ENCODE measurements around the gene CAPN12. TPM values are rescaled to one million over a fixed set of nuclear protein-coding genes. Genes with fewer than 3 reads are reported as not detected.

CAPN12 gene, protein sequence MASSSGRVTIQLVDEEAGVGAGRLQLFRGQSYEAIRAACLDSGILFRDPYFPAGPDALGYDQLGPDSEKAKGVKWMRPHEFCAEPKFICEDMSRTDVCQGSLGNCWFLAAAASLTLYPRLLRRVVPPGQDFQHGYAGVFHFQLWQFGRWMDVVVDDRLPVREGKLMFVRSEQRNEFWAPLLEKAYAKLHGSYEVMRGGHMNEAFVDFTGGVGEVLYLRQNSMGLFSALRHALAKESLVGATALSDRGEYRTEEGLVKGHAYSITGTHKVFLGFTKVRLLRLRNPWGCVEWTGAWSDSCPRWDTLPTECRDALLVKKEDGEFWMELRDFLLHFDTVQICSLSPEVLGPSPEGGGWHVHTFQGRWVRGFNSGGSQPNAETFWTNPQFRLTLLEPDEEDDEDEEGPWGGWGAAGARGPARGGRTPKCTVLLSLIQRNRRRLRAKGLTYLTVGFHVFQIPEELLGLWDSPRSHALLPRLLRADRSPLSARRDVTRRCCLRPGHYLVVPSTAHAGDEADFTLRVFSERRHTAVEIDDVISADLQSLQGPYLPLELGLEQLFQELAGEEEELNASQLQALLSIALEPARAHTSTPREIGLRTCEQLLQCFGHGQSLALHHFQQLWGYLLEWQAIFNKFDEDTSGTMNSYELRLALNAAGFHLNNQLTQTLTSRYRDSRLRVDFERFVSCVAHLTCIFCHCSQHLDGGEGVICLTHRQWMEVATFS
- 0.50 and 1.5 TPM in 2 replicates for total RNA-seq

DNA sequence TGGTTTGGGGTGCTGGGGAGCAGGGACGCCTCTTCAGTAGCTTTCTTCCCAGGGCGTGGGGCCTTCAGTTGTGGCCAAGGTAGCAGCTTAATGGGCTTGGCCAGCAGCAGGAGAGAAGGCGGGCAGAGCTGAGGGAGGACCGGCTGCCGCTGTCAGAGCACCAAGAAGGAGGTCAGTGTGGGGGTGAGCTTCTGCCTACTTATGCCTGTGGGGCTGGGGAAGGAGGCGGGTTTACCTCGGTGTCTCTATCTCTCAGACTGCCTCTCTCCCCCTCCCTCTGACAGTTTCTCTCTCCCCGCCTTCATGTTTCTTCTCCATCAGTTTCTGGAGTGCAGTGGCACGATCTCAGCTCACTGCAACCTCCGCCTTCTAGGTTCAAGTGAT is at the start of gene CAPN12:
TSS of gene CAPN12 (minus strand) at position 177 of the 384 bp plus-strand sequence. CDS start 309 bp downstream, outside the sequence.

DNA sequence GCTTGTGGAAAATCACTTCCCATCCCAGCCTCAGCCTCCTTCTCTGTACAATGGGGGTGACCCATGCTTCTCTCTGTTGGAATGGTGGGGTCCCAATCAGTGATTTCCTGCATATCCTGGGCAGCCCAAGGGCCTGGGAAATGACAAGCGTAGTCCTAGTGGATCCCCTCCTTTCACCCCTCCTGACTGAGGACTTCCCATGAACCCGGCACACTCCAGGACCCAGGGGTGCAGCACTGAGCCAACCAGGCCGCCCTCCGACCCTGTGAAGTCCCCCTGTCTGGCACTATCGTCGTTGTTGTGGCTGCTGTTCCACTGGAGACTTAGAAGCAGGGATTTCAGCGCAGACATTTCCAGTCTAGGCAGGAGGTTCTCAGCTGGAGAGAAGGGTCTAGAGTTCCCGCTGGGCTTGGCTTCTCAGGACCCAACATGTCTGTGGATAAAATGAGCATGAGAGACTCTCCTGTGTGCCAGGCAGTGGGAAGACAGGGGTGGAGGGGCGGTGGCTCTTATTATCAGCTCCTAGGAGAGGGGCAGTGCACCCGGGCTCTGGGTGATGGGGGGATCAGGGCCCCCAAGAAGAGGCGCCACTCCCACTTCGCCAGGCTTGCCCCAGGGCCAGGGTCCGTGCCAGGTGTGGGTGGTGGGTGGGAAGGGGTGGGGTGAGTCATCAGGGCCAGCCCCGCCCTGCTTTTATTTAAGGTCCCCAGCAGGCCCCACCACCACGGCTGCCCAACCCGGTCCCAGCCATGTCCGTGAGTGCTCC is 44.4 kb upstream of the CAPN12 start, which contains the start of gene LGALS7B:
TSS of gene LGALS7B (plus strand) at position 723 of the 766 bp plus-strand sequence. CDS start at position 750, 27 bp downstream.

DNA sequence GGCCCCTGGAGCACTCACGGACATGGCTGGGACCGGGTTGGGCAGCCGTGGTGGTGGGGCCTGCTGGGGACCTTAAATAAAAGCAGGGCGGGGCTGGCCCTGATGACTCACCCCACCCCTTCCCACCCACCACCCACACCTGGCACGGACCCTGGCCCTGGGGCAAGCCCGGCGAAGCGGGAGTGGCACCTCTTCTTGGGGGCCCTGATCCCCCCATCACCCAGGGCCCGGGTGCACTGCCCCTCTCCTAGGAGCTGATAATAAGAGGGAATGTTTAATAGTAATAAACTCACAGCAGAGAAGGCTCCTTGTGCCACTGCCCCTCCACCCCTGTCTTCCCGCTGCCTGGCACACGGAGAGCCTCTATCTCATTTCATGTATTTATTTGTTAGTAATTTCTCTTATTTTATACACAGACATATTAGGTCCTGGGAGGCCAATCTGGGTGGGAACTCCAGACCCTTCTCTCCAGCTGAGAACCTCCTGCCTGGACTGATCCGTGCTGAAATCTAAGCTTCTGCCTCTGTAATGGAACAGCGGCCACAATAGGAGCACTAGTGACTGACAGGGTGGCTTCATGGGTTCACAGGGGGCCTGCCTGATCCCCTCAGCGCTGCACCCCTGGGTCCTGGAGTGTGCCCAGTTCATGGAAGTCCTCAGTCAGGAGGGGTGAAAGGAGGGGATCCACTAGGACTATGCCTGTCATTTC is 29.3 kb upstream of the CAPN12 start, which contains the start of gene LGALS7:
TSS of gene LGALS7 (minus strand) at position 49 of the 709 bp plus-strand sequence. CDS start at position 24, 25 bp downstream.

Other genes with a start within 250 kb of the CAPN12 start
- gene MAP4K1, start 126.5 kb downstream of the CAPN12 start, total RNA-seq, result under 0.01 and 0.34 TPM in 2 replicates
- gene EIF3K, start 125.3 kb downstream of the CAPN12 start, total RNA-seq, result 664 and 711 TPM in 2 replicates
- 333 and 342 TPM in 2 replicates for gene ACTN4, start 96.8 kb downstream of the CAPN12 start, total RNA-seq
- gene LGALS7, start 29.0 kb upstream of the CAPN12 start, total RNA-seq, result 2.1 TPM in 1 of 2 replicates, not detected in the other
- gene LGALS7B, start 44.7 kb upstream of the CAPN12 start, total RNA-seq, result not detected in 2 replicates
- 0.15 TPM in 1 of 2 replicates, not detected in the other for gene LGALS4, start 68.5 kb upstream of the CAPN12 start, total RNA-seq
- 40.0 and 45.9 TPM in 2 replicates for gene ECH1, start 87.3 kb upstream of the CAPN12 start, total RNA-seq
- 266 and 278 TPM in 2 replicates for gene HNRNPL, start 105.5 kb upstream of the CAPN12 start, total RNA-seq
- 2.2 and 3.9 TPM in 2 replicates for gene RINL, start 133.8 kb upstream of the CAPN12 start, total RNA-seq
- gene SIRT2, start 155.1 kb upstream of the CAPN12 start, total RNA-seq, result 37.7 and 45.0 TPM in 2 replicates
- gene NFKBIB, start 155.5 kb upstream of the CAPN12 start, total RNA-seq, result 17.4 and 18.5 TPM in 2 replicates
- gene CCER2, start 167.7 kb upstream of the CAPN12 start, total RNA-seq, result not detected in 2 replicates
- gene SARS2, start 186.3 kb upstream of the CAPN12 start, total RNA-seq, result 24.2 and 32.8 TPM in 2 replicates
- gene MRPS12, start 186.5 kb upstream of the CAPN12 start, total RNA-seq, result 64.8 and 67.6 TPM in 2 replicates
- gene FBXO17, start 231.3 kb upstream of the CAPN12 start, total RNA-seq, result 20.3 and 27.5 TPM in 2 replicates

Measured in bronchus fibroblast of lung (primary cell).